H1 (cell line): ENCODE data around the gene PDXDC1.
"Not testable (repeated sequence)": the region's sequence is repeated elsewhere in the genome, so short reads cannot be mapped to it uniquely, and the experiment has no call there.

Experiments used
- BCL11A ChIP-seq, 2 experiments: IDR thresholded peaks; one replicate each; pipeline ENCODE4 v1.6.1; 2011; ENCODE audit warnings: low read depth in 2 of 2, low read length in 2 of 2, mild to moderate bottlenecking in 2 of 2
- CBX8 ChIP-seq: fragments of 300-800, 300-1000 bp; sonication (generic); IDR thresholded peaks from 2 replicates; pipeline ENCODE4 v1.7.1; 2016; ENCODE audit warnings: low read depth, low read length, borderline replicate concordance
- EGR1 ChIP-seq: IDR thresholded peaks from 2 replicates; pipeline ENCODE4 v1.6.1; 2011; ENCODE audit warnings: low read depth, low read length, borderline replicate concordance
- EP300 ChIP-seq, 2 experiments: IDR thresholded peaks; 1 replicate in 1 of 2; 2 replicates in 1 of 2; pipeline ENCODE4 v1.6.1; 2011 to 2012; ENCODE audit warnings: low read depth in 2 of 2, low read length in 2 of 2, mild to moderate bottlenecking in 2 of 2, borderline replicate concordance in 1 of 2, inconsistent platforms in 1 of 2, moderate library complexity in 1 of 2
- EZH2 ChIP-seq: fragments of 200-600 bp; sonication (generic); IDR thresholded peaks from 2 replicates; pipeline ENCODE4 v1.7.1; 2012; ENCODE audit warnings: low read depth, mild to moderate bottlenecking, moderate library complexity, low read length, inconsistent platforms; ENCODE audit not compliant: severe bottlenecking
- POLR2A ChIP-seq, 2 experiments: IDR thresholded peaks; 1 replicate in 1 of 2; 2 replicates in 1 of 2; pipeline ENCODE4 v1.6.1; 2011; ENCODE audit warnings: low read depth in 2 of 2, low read length in 2 of 2, mild to moderate bottlenecking in 2 of 2; ENCODE audit errors: control extremely low read depth in 1 of 2
- RAD21 ChIP-seq, 2 experiments: IDR thresholded peaks in 1 of 2; conservative IDR thresholded peaks in 1 of 2; 2 replicates each; pipeline ENCODE4 v1.6.1; 2011; ENCODE audit warnings: low read depth in 2 of 2, low read length in 2 of 2, improper control_type of control experiment in 1 of 2, inconsistent platforms in 1 of 2, mild to moderate bottlenecking in 1 of 2, moderate library complexity in 1 of 2
- RFX5 ChIP-seq: IDR thresholded peaks from 2 replicates; pipeline ENCODE4 v1.6.1; 2011; ENCODE audit warnings: low read depth, low read length, improper control_type of control experiment, borderline replicate concordance
- SP2 ChIP-seq: IDR thresholded peaks from 2 replicates; pipeline ENCODE4 v1.6.1; 2012; ENCODE audit warnings: mild to moderate bottlenecking, low read length, inconsistent platforms
- YY1 ChIP-seq: IDR thresholded peaks from 2 replicates; pipeline ENCODE4 v1.6.1; 2011; ENCODE audit warnings: low read depth, mild to moderate bottlenecking, low read length
- TF ChIP-seq, protein P1 (sequence below), 3 experiments: IDR thresholded peaks; 1 replicate in 2 of 3; 2 replicates in 1 of 3; pipeline versions ENCODE4 v1.5.1 to v1.6.1; 2011; ENCODE audit warnings: low read length in 3 of 3, mild to moderate bottlenecking in 3 of 3, inconsistent platforms in 2 of 3, low read depth in 1 of 3, moderate library complexity in 1 of 3; ENCODE audit not compliant: insufficient read depth in 1 of 3; ENCODE audit errors: control extremely low read depth in 1 of 3
- TF ChIP-seq, protein P2 (sequence below): IDR thresholded peaks from 2 replicates; pipeline ENCODE4 v1.6.1; 2012; ENCODE audit warnings: inconsistent platforms
- TF ChIP-seq, protein P3 (sequence below): IDR thresholded peaks from 2 replicates; pipeline ENCODE4 v1.6.1; 2012; ENCODE audit warnings: low read length, inconsistent platforms

DNA sequence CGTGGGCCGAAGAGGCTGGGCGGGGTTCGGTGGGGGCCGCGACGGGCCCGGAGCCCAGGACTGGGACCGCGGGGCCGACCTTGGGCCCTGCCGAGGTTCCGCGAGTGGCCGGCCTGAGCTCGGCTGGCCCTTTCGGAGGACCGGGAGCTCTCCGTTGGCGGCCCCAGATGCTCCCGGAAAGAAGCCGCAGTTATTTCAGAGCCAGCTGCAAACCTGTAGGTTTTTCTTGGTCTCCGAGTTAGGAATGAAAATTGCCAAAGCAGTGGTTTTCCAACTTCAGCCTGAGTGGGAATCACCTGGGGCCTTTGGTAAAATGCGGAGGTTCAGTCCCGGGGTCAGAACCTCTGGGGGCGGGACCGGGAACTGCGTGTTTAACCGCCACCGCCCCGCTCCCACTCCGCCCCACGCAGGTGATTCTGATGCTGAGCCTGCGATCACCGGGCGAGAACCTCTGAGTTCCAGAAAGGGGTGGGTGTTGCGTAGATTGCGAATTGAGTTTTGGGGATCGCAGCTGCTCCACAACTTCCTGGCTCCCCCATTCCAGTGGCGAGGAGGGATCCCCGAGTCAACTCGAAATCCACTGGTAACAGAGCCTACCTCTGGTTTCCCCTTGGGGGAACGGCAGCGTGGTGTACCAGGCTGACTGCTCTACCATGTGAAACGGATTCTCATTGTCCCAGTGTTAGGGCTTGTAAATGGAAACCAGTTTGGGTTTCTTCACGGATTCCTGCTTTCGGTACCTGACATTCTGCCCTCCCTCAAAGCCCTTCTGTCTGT is 780 bp downstream of the PDXDC1 start:
- TF ChIP-seq, protein P1, sequence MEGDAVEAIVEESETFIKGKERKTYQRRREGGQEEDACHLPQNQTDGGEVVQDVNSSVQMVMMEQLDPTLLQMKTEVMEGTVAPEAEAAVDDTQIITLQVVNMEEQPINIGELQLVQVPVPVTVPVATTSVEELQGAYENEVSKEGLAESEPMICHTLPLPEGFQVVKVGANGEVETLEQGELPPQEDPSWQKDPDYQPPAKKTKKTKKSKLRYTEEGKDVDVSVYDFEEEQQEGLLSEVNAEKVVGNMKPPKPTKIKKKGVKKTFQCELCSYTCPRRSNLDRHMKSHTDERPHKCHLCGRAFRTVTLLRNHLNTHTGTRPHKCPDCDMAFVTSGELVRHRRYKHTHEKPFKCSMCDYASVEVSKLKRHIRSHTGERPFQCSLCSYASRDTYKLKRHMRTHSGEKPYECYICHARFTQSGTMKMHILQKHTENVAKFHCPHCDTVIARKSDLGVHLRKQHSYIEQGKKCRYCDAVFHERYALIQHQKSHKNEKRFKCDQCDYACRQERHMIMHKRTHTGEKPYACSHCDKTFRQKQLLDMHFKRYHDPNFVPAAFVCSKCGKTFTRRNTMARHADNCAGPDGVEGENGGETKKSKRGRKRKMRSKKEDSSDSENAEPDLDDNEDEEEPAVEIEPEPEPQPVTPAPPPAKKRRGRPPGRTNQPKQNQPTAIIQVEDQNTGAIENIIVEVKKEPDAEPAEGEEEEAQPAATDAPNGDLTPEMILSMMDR (IDR thresholded peaks at IDR 0.05; ENCODE audit: control extremely low read depth in 1 of 3, insufficient read depth in 1 of 3, low read depth in 1 of 3, low read length in 3 of 3): not testable (repeated sequence)
- not testable (repeated sequence) for TF ChIP-seq SP2; EZH2; EP300 (IDR thresholded peaks at IDR 0.05; ENCODE audit: borderline replicate concordance in 1 of 2, low read depth in 2 of 2, low read length in 2 of 2); BCL11A (IDR thresholded peaks at IDR 0.05; ENCODE audit: low read depth in 2 of 2, low read length in 2 of 2); EGR1; POLR2A (IDR thresholded peaks at IDR 0.05; ENCODE audit: control extremely low read depth in 1 of 2, low read depth in 2 of 2, low read length in 2 of 2); RAD21 (IDR thresholded peaks at IDR 0.05 in 1 of 2, conservative IDR thresholded peaks at IDR 0.05 in 1 of 2; ENCODE audit: low read depth in 2 of 2, low read length in 2 of 2); RFX5; CBX8; YY1
- TF ChIP-seq, protein P2, sequence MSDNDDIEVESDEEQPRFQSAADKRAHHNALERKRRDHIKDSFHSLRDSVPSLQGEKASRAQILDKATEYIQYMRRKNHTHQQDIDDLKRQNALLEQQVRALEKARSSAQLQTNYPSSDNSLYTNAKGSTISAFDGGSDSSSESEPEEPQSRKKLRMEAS: not testable (repeated sequence)
- TF ChIP-seq, protein P3, sequence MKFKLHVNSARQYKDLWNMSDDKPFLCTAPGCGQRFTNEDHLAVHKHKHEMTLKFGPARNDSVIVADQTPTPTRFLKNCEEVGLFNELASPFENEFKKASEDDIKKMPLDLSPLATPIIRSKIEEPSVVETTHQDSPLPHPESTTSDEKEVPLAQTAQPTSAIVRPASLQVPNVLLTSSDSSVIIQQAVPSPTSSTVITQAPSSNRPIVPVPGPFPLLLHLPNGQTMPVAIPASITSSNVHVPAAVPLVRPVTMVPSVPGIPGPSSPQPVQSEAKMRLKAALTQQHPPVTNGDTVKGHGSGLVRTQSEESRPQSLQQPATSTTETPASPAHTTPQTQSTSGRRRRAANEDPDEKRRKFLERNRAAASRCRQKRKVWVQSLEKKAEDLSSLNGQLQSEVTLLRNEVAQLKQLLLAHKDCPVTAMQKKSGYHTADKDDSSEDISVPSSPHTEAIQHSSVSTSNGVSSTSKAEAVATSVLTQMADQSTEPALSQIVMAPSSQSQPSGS: not testable (repeated sequence)
